Sciatic nerve (tissue), 2 donors: ENCODE results near the gene LSM3. TPM values are rescaled to one million over a fixed set of nuclear protein-coding genes. Genes with fewer than 3 reads are reported as not detected.
"Not testable (repeated sequence)": the region's sequence is repeated elsewhere in the genome, so short reads cannot be mapped to it uniquely, and the experiment has no call there.

Experiments used
- ATAC-seq: fragments of 200-7000 bp; cut with Tn5 transposase; one replicate; pipeline ENCODE4 v1.9.1; 2020; ENCODE audit warnings: mild to moderate bottlenecking, moderate library complexity
- DNase-seq: peaks from one replicate; pipeline ENCODE4 v3.0.0-alpha.2; 2020; ENCODE audit warnings: low spot score
- intact Hi-C: fragments of 100-400 bp; cut with DNase I; formaldehyde crosslinking; loops from one replicate; pipeline ENCODE4 v1.14.2; 2022
- total RNA-seq: library from RNA; stranded (reverse); fragmentation: NEBNext Ultra II Directional; extraction: Animal tissue kit (Norgen Biotek cat#: 25700); gene quantifications from one replicate; pipeline ENCODE4 v1.2.1, GENCODE V29; 2021
- donor health status: DM: no; HTN: no; CAD: no.
- donor health status: DM: no; HTN: no; CAD: no.

The LSM3 gene
- total RNA-seq, 1 donor from 2014 or later = 8.9 TPM

DNA sequence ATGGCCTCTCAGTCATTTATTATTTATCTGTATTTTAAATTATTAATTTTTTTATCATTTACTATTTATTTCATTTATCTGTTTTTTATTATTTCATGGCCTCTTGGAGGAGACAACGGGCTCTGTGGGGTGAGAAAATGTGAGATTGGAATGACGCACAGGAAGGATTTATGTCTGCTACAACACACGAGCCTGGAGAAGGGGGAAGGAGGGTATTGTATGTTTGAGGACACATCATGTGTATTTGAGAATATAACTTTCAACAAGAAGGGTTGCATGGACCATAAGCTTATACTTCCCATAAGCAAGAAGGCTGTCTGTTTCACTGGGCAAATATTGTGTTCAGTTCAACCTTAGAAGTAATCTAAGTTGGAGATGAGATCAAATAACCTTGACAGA, 31.7 kb downstream of the LSM3 start:
- DNase-seq (no peak), ATAC-seq (no peak)
- intact Hi-C loops = no loop called here

DNA sequence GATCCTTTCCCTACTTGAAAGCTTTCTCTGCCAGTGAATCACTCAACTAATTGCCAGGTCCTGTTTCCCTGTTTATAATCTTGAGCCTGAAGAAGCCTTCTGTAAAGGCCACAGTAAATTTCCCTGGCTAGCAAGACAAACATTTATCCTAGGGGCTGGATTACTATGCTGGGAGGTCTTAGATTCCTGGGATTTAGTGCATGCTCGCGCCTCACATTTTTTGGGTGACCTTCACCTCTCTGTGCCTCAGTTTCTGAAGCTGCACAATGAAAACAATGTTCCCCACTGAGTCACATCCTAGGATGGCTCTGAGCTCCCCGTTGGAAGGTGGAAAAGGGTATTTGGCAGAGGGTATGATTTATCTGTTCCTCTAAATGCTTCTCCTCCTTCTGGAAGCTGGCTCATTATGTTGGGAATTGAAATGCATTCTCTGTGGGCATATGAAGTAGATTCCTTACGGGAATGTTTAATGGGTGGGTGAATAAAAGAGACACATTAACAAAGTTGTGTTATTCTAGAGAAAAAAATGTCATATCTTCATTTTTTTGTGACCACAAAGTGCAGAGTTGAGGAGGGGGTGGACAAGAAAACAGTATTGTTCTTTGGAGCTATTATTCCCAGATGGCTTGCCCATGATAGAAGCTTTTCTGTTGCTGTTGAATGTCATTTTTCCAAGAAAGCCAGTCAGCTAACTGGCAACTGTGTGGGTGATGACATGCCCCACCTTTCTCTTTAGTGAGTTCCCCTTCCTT, 32.4 kb downstream of the LSM3 start:
- intact Hi-C loops = no loop called here
- DNase-seq (no peak), ATAC-seq (peak; percentile 54)

DNA sequence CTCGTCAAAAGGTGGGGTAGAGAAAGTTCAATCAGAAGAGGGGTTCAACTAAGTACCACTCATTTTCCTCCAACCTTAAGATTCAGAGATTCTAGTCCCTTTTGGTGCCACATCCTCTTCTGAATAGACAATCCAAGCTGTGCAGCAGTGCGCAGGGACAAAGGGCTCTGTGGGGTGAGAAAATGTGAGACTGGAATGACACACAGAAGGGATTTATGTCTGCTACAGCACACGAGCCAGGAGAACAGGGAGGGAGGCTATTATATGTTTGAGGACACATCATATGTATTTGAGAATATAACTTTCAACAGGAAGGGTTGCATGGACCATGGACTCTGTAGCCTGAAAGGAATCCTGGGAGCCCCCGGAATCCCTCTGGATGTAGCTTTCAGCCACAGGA, 33.0 kb downstream of the LSM3 start:
- no peak for DNase-seq
- intact Hi-C loops = no loop called here
- ATAC-seq = peak; percentile 27

DNA sequence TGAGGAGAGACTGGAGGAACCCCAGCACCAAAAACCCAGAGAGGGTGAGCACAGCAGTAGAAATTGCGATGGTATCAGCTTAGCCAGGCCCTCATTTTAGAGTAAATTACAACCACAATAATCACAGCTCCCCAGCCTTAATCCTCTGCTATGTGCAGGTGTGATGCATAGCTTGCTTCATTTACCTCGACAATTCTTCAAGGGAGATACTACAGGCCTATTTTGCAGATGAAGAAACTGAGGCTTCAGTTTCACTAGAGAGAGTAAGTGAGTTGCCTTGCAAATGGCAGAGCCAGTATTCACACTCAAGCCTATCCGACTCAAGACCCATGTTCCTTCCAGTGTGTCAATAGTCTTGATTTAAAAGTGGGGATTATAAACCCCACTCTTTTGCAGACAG, 33.4 kb downstream of the LSM3 start:
- ATAC-seq (no peak), DNase-seq (no peak)
- intact Hi-C loops = no loop called here

DNA sequence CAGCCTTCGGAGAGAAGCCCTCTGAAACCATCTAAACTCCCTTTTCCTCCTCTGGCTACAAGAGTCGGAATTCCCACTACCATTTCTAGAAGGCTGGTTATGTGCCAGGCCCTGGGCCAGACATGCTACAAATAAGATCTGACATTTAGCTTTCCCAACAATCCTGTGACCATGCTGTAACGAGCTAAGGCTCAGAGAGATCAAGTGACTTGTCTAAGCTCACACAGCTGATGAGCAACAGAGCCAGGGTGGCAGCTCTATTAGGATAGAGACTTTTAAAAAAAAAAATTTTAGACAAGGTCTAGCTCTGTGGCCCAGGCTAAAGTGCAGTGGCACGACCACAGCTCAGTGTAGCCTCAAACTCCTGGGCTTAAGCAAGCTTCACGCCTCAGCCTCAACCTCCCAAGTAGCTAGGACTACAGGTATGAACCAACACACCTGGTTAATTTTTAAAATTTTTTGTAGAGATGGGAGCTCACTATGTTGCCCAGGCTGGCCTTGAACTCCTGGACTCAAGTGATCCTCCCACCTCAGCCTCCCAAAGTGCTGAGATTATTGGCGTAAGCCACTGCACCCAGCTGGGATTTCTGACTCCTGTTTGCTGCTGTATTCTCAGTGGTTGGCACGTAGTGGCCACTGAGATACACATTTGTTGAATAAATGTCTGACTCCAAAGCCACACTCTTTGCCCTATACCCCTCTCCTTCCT, 34.6 kb downstream of the LSM3 start:
- ATAC-seq (no peak), DNase-seq (no peak)
- intact Hi-C loops = no loop called here

DNA sequence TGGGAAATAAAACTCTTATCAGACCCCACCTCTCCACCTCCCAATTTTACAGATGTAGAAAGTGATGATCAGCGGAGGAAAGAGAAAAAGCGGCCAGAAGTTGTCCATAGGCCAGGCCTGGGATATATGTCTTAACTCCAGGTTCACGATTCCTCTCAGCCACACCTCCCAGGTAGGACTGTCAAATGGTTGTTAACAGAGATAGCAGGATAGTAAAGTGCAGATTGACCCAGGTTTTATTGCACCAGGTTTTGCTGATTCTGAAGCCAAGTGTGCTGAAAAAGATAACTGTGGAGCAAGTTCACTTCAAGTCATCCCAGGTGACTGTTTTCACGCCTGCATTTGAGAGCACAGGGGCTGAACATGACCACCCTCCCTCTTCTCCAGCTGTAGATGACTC, 36.1 kb downstream of the LSM3 start:
- intact Hi-C loops = no loop called here
- no peak for DNase-seq
- no peak for ATAC-seq

DNA sequence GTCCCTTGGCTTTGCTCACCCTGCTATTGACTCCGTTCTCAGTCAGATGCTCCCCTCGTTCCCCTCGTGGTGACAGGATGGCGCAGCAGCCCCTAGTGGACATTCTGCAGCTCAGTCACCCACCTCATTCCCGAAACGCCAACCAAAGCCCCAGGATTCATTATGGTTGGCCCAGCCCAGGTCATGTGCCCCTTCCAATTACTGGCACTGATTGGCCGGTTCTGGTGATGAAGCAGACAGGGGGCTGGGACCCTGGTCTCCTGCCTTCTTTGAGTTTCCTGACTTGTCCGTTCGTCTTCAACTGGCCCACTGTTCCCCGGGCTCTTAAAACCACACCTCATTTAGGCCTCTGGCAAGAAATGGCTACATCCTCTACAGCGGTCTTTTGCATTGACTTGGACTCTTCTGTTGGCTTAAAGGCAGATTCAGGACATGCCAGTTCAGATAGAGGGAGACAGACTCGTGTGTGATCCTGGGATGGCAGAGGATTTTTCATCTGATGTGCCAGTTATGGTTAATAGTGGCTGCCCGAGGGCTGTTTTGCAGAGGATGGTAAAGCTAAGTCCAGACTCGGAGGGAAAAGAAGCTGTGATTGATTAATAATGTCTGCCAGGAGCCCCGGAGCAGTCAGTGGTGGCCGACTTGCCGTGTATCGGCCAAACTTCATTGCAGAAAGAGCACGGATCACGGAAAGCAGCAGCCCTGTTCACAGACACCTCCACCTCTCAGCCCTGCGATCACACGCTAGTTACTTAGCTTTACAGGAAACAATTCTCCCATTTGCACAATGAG, 37.8 kb downstream of the LSM3 start:
- no peak for DNase-seq
- ATAC-seq = peak; percentile 57
- intact Hi-C loops = no loop called here

DNA sequence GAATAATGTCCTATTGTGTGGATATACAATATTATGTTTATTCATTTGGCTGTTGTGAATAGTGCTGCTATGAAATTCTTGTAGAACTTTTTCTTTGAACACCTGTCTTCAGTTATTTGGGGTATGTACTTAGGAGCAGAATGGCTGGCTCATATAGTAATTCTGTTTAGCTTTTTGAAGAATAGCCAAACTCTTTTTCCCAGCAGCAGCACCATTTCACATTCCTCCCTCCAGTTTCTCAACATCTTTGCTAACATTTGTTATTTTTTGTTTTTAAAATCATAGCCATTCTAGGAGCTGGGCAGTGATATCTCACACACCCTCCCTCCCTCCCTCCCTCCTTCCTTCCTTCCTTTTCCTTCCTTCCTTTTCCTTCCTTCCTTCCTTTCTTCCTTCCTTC, 39.7 kb downstream of the LSM3 start:
- intact Hi-C loops = no loop called here
- DNase-seq = no peak

DNA sequence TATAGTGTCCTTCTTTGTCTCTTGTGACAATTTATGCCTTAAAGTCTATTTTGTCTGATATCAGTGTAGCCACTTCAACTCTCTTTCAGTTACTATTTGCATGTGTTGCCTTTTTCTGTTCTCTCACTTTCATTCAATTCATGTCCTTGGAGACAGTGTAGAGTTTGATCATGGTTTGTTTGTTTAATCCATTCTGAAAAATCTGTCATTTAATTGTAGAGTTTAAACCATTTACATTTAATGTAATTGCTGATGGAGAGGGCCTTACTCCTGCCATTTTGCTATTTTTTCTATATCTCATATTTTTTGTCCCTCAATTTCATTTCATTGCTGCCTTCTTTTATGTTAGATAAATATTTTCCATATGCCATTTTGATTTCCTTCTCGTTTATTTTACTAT, 42.3 kb downstream of the LSM3 start:
- intact Hi-C loops = no loop called here
- ATAC-seq (no peak), DNase-seq (no peak)

More for the DNA sequence above, 39.7 kb downstream of the LSM3 start:
- ATAC-seq = no peak

DNA sequence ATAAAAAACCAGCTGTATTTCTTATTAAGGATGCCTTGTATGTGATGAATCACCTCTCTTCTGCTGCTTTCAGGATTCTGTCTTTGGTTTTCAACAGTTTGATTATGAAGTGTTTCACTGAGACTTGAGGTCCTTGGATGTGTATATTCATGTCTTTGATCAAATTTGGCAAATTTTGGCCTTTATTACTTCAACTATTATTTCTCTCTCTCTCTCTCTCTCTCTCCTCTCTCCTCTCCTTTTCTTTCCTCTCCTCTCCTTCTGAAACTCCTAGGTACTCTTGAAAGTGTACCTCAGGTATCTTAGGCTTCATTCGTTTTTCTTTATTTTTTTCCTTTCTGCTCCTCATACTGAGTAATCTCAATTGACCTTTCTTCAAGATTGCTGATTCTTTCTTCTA, 43.3 kb downstream of the LSM3 start:
- no peak for DNase-seq
- no peak for ATAC-seq
- intact Hi-C loops = no loop called here

DNA sequence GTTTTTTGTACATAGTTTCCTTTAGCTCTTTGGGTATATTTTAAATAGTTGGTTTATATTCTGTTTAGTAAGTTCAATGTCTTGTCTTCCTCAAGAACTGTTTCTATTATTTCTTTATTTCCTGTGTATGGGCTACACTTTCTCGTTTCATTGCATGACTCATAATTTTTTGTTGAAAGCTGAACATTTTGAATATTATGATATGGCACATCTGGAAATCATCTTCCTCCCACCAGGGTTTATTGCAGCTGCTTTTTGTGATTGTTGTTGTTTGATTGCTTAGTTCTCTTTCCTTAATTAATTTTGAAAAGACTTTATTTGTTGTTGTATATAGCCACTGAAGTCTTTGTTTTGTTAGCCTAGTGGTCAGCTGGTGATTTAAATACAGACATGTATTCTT, 43.8 kb downstream of the LSM3 start:
- no peak for DNase-seq
- ATAC-seq = peak; percentile 26
- intact Hi-C loops = no loop called here

DNA sequence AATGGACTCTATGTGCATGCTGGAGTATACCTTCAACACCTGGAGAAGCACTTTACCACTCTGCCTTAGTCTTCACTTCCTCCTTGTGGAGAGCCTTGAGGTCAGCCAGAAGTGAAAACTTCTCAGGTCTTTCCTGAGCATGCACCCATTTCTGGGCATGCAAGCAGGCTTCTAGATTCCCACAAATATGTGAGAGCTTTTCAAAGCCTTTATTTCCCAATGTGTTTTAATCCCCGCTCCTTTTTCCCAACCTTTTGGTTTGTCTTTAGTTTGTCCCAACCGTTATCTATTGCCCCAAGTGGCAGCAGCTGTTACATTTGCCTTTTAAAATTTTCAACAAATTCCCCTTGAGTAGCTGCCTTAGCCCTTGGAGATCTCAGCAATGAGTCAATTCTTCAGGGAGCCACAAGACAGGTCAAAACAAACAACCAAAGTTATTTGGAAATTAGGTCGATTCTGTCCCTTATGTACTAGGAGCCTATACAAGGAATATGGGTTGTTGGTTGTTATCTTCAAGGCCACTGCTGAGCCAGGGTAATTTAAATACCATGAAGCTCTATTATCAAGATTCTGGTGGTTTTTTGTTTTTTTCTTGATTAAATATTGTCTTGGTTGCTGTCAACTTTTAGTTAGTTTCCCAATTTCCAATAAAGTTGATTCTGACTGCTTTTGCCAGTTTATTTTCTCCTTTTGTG, 44.4 kb downstream of the LSM3 start:
- intact Hi-C loops = no loop called here
- ATAC-seq = peak; percentile 49
- DNase-seq = no peak

DNA sequence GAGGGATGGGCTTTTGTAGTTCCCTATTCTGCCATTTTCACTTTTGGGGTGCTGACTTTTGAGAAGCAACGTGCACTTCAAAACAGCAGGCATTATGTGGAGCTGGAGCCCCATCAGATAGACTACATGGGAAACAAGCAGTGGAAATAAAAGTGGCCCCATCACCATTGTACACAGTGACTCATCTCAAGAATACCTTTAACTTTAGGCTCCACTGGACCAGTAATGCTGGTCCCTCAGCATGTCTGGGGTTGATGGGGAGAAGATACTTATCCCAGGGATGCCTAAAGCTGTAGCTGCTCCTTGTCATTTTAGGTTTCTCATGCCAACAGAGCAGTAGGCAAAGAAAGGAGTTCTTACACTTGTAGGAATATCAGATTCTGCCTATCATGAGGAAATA, 45.0 kb downstream of the LSM3 start:
- ATAC-seq (no peak), DNase-seq (no peak)
- intact Hi-C loops = no loop called here

DNA sequence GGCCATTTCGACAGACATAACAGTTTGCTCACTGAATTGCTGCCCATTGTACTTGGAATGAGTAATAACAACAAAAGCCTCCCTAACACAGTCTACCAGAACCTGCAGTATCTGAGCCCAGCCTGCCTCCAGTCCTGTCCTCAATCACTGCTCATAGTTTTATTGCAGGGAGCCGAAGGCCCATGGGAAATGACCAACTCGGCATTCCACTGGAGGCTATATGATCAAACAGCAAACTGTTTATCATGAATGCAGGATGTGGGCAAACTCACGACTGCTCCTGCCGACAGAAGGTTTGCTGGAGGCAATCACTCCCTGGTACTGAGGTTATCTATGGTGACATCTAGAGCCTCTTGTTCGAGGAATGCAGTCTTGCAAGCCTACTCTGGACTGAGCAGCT, 46.3 kb downstream of the LSM3 start:
- intact Hi-C loops = no loop called here
- no peak for DNase-seq
- no peak for ATAC-seq

DNA sequence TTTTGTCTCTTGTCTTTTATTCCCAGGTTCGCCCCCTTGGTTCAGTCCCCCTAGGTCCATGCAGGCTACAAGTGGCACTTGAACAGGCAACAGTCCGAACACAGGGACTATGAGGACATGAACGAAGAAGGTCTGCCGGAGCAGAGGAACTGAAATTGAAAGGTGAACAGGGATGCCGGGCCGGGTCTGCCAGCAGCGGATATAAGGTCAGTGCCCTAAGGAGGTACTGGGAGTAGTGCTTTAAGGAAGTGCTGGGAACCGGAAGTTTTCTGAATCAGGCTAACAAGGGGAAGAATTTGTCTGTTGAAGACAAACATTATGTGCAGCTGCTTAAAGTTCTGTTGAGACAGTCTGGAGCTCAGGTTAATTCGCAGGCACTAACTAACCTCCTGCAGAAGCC, 46.8 kb downstream of the LSM3 start:
- peak; percentile 36 for ATAC-seq
- no peak for DNase-seq
- intact Hi-C loops = no loop called here

DNA sequence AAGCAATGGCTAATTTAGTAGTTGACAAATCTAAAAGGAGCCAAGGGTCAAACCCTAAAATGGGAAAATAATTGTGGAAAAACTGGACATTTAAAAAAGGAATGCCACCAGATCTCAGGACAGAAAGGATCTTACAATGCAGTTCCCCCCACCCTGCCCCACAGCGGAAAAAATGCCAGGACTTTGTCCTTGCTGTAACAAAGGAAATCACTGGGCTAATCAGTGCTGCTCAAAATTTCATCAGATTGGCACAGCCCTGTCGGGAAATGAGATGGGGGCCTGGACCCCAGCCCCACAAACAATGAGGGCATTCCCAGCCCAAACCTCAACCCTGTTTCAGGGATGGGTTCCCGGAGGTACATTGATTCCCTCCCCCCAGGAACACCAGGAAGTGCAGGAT, 47.7 kb downstream of the LSM3 start:
- intact Hi-C loops, DNase-seq, ATAC-seq: not testable (repeated sequence)

DNA sequence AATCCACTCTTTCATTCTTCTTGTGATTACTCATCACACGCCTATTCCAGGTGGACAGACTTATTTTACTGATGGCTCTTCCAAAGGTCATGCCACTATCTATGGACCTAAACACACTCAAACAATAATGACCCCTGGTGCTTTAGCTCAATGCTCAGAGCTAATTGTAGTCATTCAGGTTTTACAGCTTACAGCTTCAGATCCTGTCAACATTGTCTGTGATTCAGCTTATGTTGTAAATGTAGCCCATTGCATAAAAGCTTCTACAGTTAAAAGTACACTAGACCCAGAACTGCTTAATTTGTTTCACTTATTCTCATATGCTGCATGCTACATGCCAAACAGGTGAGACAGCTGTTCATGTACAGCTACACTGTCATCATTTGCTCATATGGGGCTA, 49.2 kb downstream of the LSM3 start:
- ATAC-seq (no peak), DNase-seq (no peak)
- intact Hi-C loops = no loop called here

DNA sequence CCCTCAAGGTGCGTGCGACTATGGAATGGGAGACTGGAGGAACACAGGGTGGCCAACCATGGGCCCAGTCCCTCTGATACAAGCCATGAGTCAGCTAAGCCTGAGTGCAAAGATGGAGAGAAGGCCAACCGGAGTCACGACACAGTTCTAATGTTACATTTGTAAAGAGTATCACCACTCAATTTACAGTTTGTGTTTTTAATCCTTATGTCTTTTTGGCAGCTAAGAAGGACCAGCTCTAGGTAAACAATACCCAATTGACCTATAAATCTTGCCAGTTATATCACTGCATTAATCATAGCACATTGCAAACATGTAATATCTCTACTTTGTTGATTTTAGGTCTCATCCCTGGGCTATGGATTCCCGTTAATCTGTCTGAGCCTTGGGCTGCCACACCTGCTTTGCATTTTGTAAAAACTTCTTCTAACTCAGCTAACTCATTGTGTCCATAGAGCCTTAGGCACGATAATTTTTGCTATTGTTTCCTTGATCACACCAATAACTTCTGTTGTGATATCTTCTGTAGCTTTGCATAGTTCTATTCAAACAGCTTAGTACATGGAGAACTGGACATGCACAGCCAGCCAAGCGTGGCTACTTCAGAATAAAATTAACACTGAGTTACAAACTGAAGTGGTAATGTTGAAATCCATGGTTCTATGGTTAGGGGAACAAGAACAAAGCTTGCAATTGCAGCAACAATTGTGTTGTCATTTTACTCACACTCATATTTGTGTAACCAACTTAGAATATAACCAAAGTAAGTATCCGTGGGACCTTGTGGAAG, 50.3 kb downstream of the LSM3 start:
- intact Hi-C loops = no loop called here
- ATAC-seq (no peak), DNase-seq (no peak)

DNA sequence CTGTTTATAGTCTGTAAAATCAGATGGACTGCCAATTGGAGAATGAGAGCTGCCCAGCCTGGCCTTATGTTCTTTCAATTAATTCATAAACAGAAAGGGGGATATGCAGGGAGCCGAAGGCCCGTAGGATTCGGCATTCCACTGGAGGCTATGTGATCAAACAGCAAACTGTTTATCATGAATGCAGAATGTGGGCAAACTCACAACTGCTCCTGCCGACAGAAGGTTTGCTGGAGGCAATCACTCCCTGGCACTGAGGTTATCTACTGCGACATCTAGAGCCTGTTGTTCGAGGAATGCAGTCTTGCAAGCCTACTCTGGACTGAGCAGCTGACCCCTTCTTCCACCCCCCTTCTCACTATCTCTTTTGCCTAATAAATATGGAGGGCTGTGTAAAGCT, 51.1 kb downstream of the LSM3 start:
- ATAC-seq, DNase-seq, intact Hi-C loops: not testable (repeated sequence)
